ENCODE data around the gene SRM.
A peak's percentile ranks its signal among the peaks of the same experiment; 100 is the strongest.

The SRM gene

GRCh38 chr1:11056504-11056903 is 3.3 kb downstream of the SRM start:
- DNase-seq (ENCODE audit: low read depth), result no peak
- H3K4me3 ChIP-seq (replicated peaks; ENCODE audit: low read depth, low read length), result no peak overlapping the region
- TF ChIP-seq CTCF (IDR thresholded peaks at IDR 0.05; ENCODE audit: low read length, missing control alignments), result no peak

GRCh38 chr1:11055676-11056075 is 4.1 kb downstream of the SRM start:
- H3K4me3 ChIP-seq (replicated peaks; ENCODE audit: low read depth, low read length), result no peak overlapping the region
- no peak for TF ChIP-seq CTCF (IDR thresholded peaks at IDR 0.05; ENCODE audit: low read length, missing control alignments)
- no peak for DNase-seq (ENCODE audit: low read depth)

- H3K4me3 ChIP-seq (replicated peaks; ENCODE audit: low read depth, low read length), result no peak overlapping the region
- no peak for TF ChIP-seq CTCF (IDR thresholded peaks at IDR 0.05; ENCODE audit: low read length, missing control alignments)
- no peak for DNase-seq (ENCODE audit: low read depth)
These were observed 5.2 kb downstream of the SRM start for GRCh38 chr1:11054666-11055065.

GRCh38 chr1:11054181-11054580 is 5.6 kb downstream of the SRM start:
- no peak overlapping the region for H3K4me3 ChIP-seq (replicated peaks; ENCODE audit: low read depth, low read length)
- no peak for TF ChIP-seq CTCF (IDR thresholded peaks at IDR 0.05; ENCODE audit: low read length, missing control alignments)
- no peak for DNase-seq (ENCODE audit: low read depth)

- H3K4me3 ChIP-seq (replicated peaks; ENCODE audit: low read depth, low read length), result no peak overlapping the region
- DNase-seq (ENCODE audit: low read depth), result peak; percentile 26
- no peak for TF ChIP-seq CTCF (IDR thresholded peaks at IDR 0.05; ENCODE audit: low read length, missing control alignments)
These were observed 6.1 kb downstream of the SRM start for GRCh38 chr1:11053758-11054137.

GRCh38 chr1:11052839-11053757 is 6.7 kb downstream of the SRM start:
- no peak for TF ChIP-seq CTCF (IDR thresholded peaks at IDR 0.05; ENCODE audit: low read length, missing control alignments)
- H3K4me3 ChIP-seq (replicated peaks; ENCODE audit: low read depth, low read length), result no peak overlapping the region
- DNase-seq (ENCODE audit: low read depth), result no peak
